Vagina (tissue), 2 donors: ENCODE results near the gene RNF208. TPM values are rescaled to one million over a fixed set of nuclear protein-coding genes. Genes with fewer than 3 reads are reported as not detected.

Experiments used
- DNase-seq, 2 donors: peaks; one replicate each; pipeline ENCODE4 v3.0.0-alpha.2; 2017; ENCODE audit errors: extremely low spot score in 2 of 2
- H3K27ac ChIP-seq: fragments of 200-600 bp; sonication (generic); one replicate; pipeline ENCODE4 v1.5.1; 2019
- H3K27me3 ChIP-seq: fragments of 200-600 bp; sonication (generic); one replicate; pipeline ENCODE4 v1.5.1; 2019
- H3K36me3 ChIP-seq, 2 donors: fragments of 200-600 bp; sonication (generic); one replicate each; pipeline ENCODE4 v1.5.1; 2017 to 2019
- H3K4me1 ChIP-seq: fragments of 200-600 bp; sonication (generic); one replicate; pipeline ENCODE4 v1.5.1; 2019
- H3K4me3 ChIP-seq, 2 donors: fragments of 200-600 bp; sonication (generic); 1 replicate in 1 of 2; 2 replicates in 1 of 2; pipeline ENCODE4 v1.5.1; 2016 to 2019
- H3K9me3 ChIP-seq: fragments of 200-600 bp; sonication (generic); one replicate; pipeline ENCODE4 v1.5.1; 2019
- POLR2A ChIP-seq, 2 donors: fragments of 450-650 bp; IDR thresholded peaks; one replicate each; pipeline ENCODE4 v1.6.1; 2017; ENCODE audit warnings: antibody characterized with exemption in 2 of 2, mild to moderate bottlenecking in 2 of 2, moderate library complexity in 2 of 2
- POLR2AphosphoS5 ChIP-seq, 2 donors: sonication (generic); formaldehyde crosslinking; IDR thresholded peaks; one replicate each; pipeline ENCODE4 v1.9.0; 2017; ENCODE audit warnings: antibody characterized with exemption in 2 of 2, mild to moderate bottlenecking in 2 of 2, low read depth in 1 of 2; ENCODE audit not compliant: insufficient read depth in 1 of 2
- intact Hi-C: fragments of 100-400 bp; cut with DNase I; formaldehyde crosslinking; loops from one replicate; pipeline ENCODE4 v1.15.1; 2023
- total RNA-seq: library from RNA; depleted of rRNA; stranded (reverse); fragments of >200 nt; gene quantifications from one replicate; pipeline ENCODE4 v1.2.3, GENCODE V29; 2016
- TF ChIP-seq, protein P1 (sequence below), 3 experiments: fragments of 450-650 bp in 2 of 3; fragments of 200-600 bp in 1 of 3; sonication (generic) in 1 of 3; IDR thresholded peaks; one replicate each; pipeline ENCODE4 v1.5.1; 2017 to 2019; ENCODE audit warnings: antibody characterized with exemption in 3 of 3, mild to moderate bottlenecking in 2 of 3, moderate library complexity in 2 of 3

The RNF208 gene
- total RNA-seq, 1 donor from 2014 or later, result 0.98 TPM

- intact Hi-C loops, result loop anchor here (5.0 kb wide), 1 partner anchor 32 kb away; the partner anchor contains the start of genes CYSRT1 and RNF224
- Histone ChIP-seq H3K4me1 (peaks cover 71% of the 10 kb centered on the region), H3K36me3 (peaks cover 0 to 10% of the 10 kb centered on the region in 2 donors), H3K27me3 (no peaks in the 10 kb centered on the region), H3K27ac (no peak overlapping the region), H3K4me3 (no peak overlapping the region), H3K9me3 (no peaks in the 10 kb centered on the region)
- TF ChIP-seq POLR2AphosphoS5 (IDR thresholded peaks at IDR 0.05; ENCODE audit: insufficient read depth in 1 of 2, low read depth in 1 of 2) (no peak), POLR2A (IDR thresholded peaks at IDR 0.05) (no peak)
- TF ChIP-seq, protein P1, sequence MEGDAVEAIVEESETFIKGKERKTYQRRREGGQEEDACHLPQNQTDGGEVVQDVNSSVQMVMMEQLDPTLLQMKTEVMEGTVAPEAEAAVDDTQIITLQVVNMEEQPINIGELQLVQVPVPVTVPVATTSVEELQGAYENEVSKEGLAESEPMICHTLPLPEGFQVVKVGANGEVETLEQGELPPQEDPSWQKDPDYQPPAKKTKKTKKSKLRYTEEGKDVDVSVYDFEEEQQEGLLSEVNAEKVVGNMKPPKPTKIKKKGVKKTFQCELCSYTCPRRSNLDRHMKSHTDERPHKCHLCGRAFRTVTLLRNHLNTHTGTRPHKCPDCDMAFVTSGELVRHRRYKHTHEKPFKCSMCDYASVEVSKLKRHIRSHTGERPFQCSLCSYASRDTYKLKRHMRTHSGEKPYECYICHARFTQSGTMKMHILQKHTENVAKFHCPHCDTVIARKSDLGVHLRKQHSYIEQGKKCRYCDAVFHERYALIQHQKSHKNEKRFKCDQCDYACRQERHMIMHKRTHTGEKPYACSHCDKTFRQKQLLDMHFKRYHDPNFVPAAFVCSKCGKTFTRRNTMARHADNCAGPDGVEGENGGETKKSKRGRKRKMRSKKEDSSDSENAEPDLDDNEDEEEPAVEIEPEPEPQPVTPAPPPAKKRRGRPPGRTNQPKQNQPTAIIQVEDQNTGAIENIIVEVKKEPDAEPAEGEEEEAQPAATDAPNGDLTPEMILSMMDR (IDR thresholded peaks at IDR 0.05), result no peak
- no peak for DNase-seq
Observed at GRCh38 chr9:137194909-137195308, 27.1 kb downstream of the RNF208 start.

DNA sequence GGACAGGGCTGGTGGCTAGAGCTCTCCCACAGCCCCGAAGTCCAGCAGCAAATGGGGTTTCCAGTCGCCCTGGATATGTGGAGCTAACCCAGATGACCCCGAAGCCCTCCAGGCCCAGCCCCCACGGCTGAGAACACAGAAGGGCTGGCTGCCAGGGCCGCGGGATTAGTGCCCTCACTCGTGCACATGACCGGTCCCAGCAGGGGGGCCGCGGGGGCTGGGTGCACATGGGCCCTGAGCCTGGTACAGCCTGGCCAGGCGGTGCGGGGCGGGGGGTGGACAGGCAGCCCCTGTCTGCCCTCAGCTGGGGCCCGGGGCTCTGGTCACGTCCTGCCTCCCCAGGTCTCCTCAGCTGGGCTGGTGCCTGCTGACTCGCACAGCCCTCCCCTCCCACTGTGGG lies 27.7 kb downstream of the RNF208 start:
- Histone ChIP-seq H3K4me3 (no peak overlapping the region), H3K36me3 (peaks cover 0 to 10% of the 10 kb centered on the region in 2 donors), H3K4me1 (peaks cover 72% of the 10 kb centered on the region), H3K9me3 (no peaks in the 10 kb centered on the region), H3K27ac (no peak overlapping the region), H3K27me3 (no peaks in the 10 kb centered on the region)
- no peak for DNase-seq
- intact Hi-C loops, result loop anchor here (5.0 kb wide), 1 partner anchor 33 kb away; the partner anchor contains the start of genes CYSRT1 and RNF224
- TF ChIP-seq POLR2A (IDR thresholded peaks at IDR 0.05), result no peak
- TF ChIP-seq, protein P1 (IDR thresholded peaks at IDR 0.05), result no peak
- no peak for TF ChIP-seq POLR2AphosphoS5 (IDR thresholded peaks at IDR 0.05; ENCODE audit: insufficient read depth in 1 of 2, low read depth in 1 of 2)

DNA sequence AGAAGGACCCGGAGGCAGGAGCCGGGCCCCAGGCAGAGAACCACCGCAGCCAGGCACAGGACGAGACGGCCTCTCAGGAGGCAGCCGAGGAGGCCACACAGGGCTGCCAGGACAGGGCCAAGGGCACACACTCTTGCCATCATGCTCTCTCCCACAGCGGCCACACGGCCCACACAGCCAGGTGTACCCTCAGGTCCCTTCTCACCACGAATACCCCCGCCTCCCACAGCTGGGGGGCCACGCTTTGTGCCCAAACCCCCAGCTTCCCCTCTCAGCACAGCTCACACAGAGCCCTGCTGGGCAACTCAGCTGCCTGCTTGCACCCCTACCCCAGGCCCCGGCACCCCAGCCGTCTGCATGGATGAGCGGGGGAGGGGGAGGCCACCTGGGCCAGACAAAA lies 28.3 kb downstream of the RNF208 start:
- intact Hi-C loops, result loop anchor here (5.0 kb wide), 1 partner anchor 34 kb away; the partner anchor contains the start of genes CYSRT1 and RNF224
- TF ChIP-seq, protein P1 (IDR thresholded peaks at IDR 0.05), result no peak
- no peak for TF ChIP-seq POLR2A (IDR thresholded peaks at IDR 0.05)
- H3K27ac ChIP-seq, result no peak overlapping the region
- H3K27me3 ChIP-seq, result no peaks in the 10 kb centered on the region
- H3K4me3 ChIP-seq, result no peak overlapping the region
- DNase-seq, result no peak
- no peaks in the 10 kb centered on the region for H3K9me3 ChIP-seq
- H3K36me3 ChIP-seq, result peaks cover 0 to 10% of the 10 kb centered on the region in 2 donors
- H3K4me1 ChIP-seq, result peaks cover 69% of the 10 kb centered on the region

DNA sequence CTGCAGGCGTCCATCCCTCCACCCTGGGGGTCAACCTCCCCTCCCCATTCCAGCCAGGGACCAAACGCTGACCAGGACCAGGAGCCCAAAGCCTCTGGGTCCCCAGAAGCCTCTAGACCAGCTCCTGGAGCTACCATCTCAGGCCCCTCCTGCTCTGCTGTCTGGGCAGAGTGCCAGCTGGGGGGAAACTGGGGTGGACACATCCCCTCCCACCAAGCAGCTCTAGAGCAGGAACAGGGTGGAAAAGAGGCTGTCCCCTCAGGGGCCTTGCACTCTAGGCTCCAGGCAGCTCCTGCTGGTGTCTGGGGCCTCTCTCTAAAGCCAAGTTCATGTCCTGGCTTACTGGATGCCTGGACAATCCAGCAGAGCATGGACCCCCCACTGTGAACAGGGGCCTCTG lies 29.2 kb downstream of the RNF208 start:
- intact Hi-C loops, result loop anchor here (5.0 kb wide), 1 partner anchor 34 kb away; the partner anchor contains the start of genes CYSRT1 and RNF224

DNA sequence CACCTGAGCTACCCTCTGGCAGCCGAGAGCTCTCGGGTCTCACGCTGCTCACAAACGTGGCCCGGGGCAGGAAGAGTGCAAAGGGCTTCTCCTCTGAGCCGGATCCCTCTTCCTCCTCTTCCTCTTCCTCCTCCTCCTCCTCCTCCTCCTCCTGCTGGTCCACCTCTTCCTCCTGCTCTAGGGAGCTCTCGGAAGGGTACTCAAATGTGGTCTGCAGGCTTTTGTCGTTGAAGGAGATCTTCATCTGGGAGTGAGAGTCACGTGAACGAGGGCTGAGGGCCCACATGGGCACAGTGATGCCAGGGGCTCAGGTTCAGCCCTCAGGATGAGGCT lies 29.6 kb downstream of the RNF208 start:
- no peak for TF ChIP-seq POLR2AphosphoS5 (IDR thresholded peaks at IDR 0.05; ENCODE audit: insufficient read depth in 1 of 2, low read depth in 1 of 2)
- TF ChIP-seq, protein P1 (IDR thresholded peaks at IDR 0.05), result no peak
- no peak for TF ChIP-seq POLR2A (IDR thresholded peaks at IDR 0.05)
- DNase-seq, result no peak
- peaks cover 61% of the 10 kb centered on the region for H3K4me1 ChIP-seq
- H3K4me3 ChIP-seq, result no peak overlapping the region
- intact Hi-C loops, result loop anchor here (5.0 kb wide), 1 partner anchor 35 kb away; the partner anchor contains the start of genes CYSRT1 and RNF224
- no peaks in the 10 kb centered on the region for H3K27me3 ChIP-seq
- no peak overlapping the region for H3K27ac ChIP-seq
- no peaks in the 10 kb centered on the region for H3K9me3 ChIP-seq
- H3K36me3 ChIP-seq, result peaks cover 0 to 10% of the 10 kb centered on the region in 2 donors

More for the DNA sequence above, 29.2 kb downstream of the RNF208 start:
- TF ChIP-seq POLR2A (IDR thresholded peaks at IDR 0.05) (no peak), POLR2AphosphoS5 (IDR thresholded peaks at IDR 0.05; ENCODE audit: insufficient read depth in 1 of 2, low read depth in 1 of 2) (no peak)
- TF ChIP-seq, protein P1 (IDR thresholded peaks at IDR 0.05), result no peak
- peaks cover 61% of the 10 kb centered on the region for H3K4me1 ChIP-seq
- no peaks in the 10 kb centered on the region for H3K27me3 ChIP-seq
- no peaks in the 10 kb centered on the region for H3K9me3 ChIP-seq
- H3K27ac ChIP-seq, result no peak overlapping the region
- peaks cover 0 to 10% of the 10 kb centered on the region in 2 donors for H3K36me3 ChIP-seq
- DNase-seq, result no peak
- H3K4me3 ChIP-seq, result no peak overlapping the region
